Measurements from ENCODE around the gene HSPE1. TPM values are rescaled to one million over a fixed set of nuclear protein-coding genes. Genes with fewer than 3 reads are reported as not detected.

HSPE1 gene
- total and polyA plus RNA-seq, 8 donors = 27.4 to 218 (median 114) TPM

- H3K27me3 ChIP-seq = no peaks in the 10 kb centered on the region
- H3K9me3 ChIP-seq = no peaks in the 10 kb centered on the region
- WGBS, 5 donors = 70 to 100% (median 96%) methylated on average over 1 of the region's 1 CpG
- intact Hi-C loops (cut with DNase I; ENCODE audit: low total_unique reads) = no loop called here
- H3K4me1 ChIP-seq = peaks cover 17 to 65% (median 44%) of the 10 kb centered on the region in 4 donors
- no peak for DNase-seq
- no peak overlapping the region for H3K27ac ChIP-seq
- peak overlapping the region in 1 of 4 donors; percentile 62 for H3K4me3 ChIP-seq
- TF ChIP-seq EP300 (IDR thresholded peaks at IDR 0.05) = no peak
- TF ChIP-seq POLR2A (IDR thresholded peaks at IDR 0.05) = no peak
- no peak for TF ChIP-seq CTCF (IDR thresholded peaks at IDR 0.05)
- TF ChIP-seq POLR2AphosphoS5 (IDR thresholded peaks at IDR 0.05) = no peak
- peaks cover 6 to 11% (median 7%) of the 10 kb centered on the region in 4 donors for H3K36me3 ChIP-seq
Observed at GRCh38 chr2:197455428-197455827, 44.8 kb upstream of the HSPE1 start.

GRCh38 chr2:197460649-197461048 lies 39.5 kb upstream of the HSPE1 start:
- Histone ChIP-seq H3K36me3 (peaks cover 29 to 61% (median 55%) of the 10 kb centered on the region in 4 donors), H3K27ac (peak overlapping the region in 3 of 5 donors; percentile 10 to 38 (median 35))
- no peak for DNase-seq

GRCh38 chr2:197461057-197461456 lies 39.1 kb upstream of the HSPE1 start:
- peak in 1 of 2 donors; percentile 46 for DNase-seq
- Histone ChIP-seq H3K27ac (peak overlapping the region in 4 of 5 donors; percentile 10 to 38 (median 34)), H3K36me3 (peaks cover 33 to 65% (median 59%) of the 10 kb centered on the region in 4 donors), H3K4me1 (peaks cover 12 to 61% (median 33%) of the 10 kb centered on the region in 4 donors), H3K9me3 (no peaks in the 10 kb centered on the region), H3K27me3 (no peaks in the 10 kb centered on the region), H3K4me3 (no peak overlapping the region)
- WGBS, 5 donors = 52 to 69% (median 64%) methylated on average over 2 of the region's 2 CpGs
- TF ChIP-seq POLR2AphosphoS5 (IDR thresholded peaks at IDR 0.05) (no peak), POLR2A (IDR thresholded peaks at IDR 0.05) (no peak), EP300 (IDR thresholded peaks at IDR 0.05) (no peak), CTCF (IDR thresholded peaks at IDR 0.05) (no peak)
- intact Hi-C loops (cut with DNase I; ENCODE audit: low total_unique reads) = no loop called here

More at GRCh38 chr2:197460649-197461048, 39.5 kb upstream of the HSPE1 start:
- intact Hi-C loops (cut with DNase I; ENCODE audit: low total_unique reads) = no loop called here
- Histone ChIP-seq H3K4me3 (no peak overlapping the region), H3K4me1 (peaks cover 12 to 64% (median 36%) of the 10 kb centered on the region in 4 donors), H3K9me3 (no peaks in the 10 kb centered on the region), H3K27me3 (no peaks in the 10 kb centered on the region)
- TF ChIP-seq POLR2AphosphoS5 (IDR thresholded peaks at IDR 0.05) = no peak
- TF ChIP-seq EP300 (IDR thresholded peaks at IDR 0.05) = no peak
- no peak for TF ChIP-seq CTCF (IDR thresholded peaks at IDR 0.05)
- no peak for TF ChIP-seq POLR2A (IDR thresholded peaks at IDR 0.05)
- 36 to 56% (median 44%) methylated on average over 4 of the region's 4 CpGs for WGBS, 5 donors

GRCh38 chr2:197464175-197464574 lies 36.0 kb upstream of the HSPE1 start:
- Histone ChIP-seq H3K36me3 (peaks cover 33 to 95% (median 91%) of the 10 kb centered on the region in 4 donors), H3K27me3 (no peaks in the 10 kb centered on the region), H3K4me3 (no peak overlapping the region), H3K27ac (no peak overlapping the region), H3K9me3 (no peaks in the 10 kb centered on the region), H3K4me1 (peaks cover 12 to 31% (median 17%) of the 10 kb centered on the region in 4 donors)
- no peak for TF ChIP-seq POLR2AphosphoS5 (IDR thresholded peaks at IDR 0.05)
- TF ChIP-seq POLR2A (IDR thresholded peaks at IDR 0.05) = no peak
- TF ChIP-seq CTCF (IDR thresholded peaks at IDR 0.05) = no peak
- TF ChIP-seq EP300 (IDR thresholded peaks at IDR 0.05) = no peak
- intact Hi-C loops (cut with DNase I; ENCODE audit: low total_unique reads) = no loop called here
- whole genome bisulfite sequencing, 5 donors = 61 to 87% (median 81%) methylated on average over 1 of the region's 1 CpG
- DNase-seq = no peak

All from stomach (tissue), 9 donors.